IMR-90 (cell line): Measurements from ENCODE around the gene CTDP1. TPM values are rescaled to one million over a fixed set of nuclear protein-coding genes. Genes with fewer than 3 reads are reported as not detected.

Experiments used
- ATAC-seq: fragments of 200-7000 bp; cut with Tn5 transposase; 2 replicates; pipeline ENCODE4 v1.9.1; 2020; ENCODE audit warnings: low read depth, mild to moderate bottlenecking, moderate library complexity
- BruUV-seq: library from RNA; stranded (reverse); fragments of 400-500 nt; replicated peaks from 2 replicates; lab custom pipeline; 2021; lab: Mats Ljungman, UMichigan
- CTCF ChIA-PET: fragments of 300-600 bp; formaldehyde crosslinking; extraction: SDS; loops from one replicate; lab custom pipeline; 2021; ENCODE audit warnings: antibody characterized with exemption; lab: Yijun Ruan, JAX
- POLR2A ChIA-PET: fragments of 300-600 bp; sonication (Branson Sonifier 250); formaldehyde crosslinking; loops from one replicate; lab custom pipeline; 2022; ENCODE audit warnings: antibody characterized with exemption; ENCODE audit not compliant: unreplicated experiment; lab: Charles Lee
- DNase-seq: peaks from one replicate; pipeline ENCODE4 v3.0.0; 2013
- H2AFZ ChIP-seq: replicated peaks from 2 replicates; pipeline ENCODE3; 2013; ENCODE audit warnings: low read length, mild to moderate bottlenecking; ENCODE audit not compliant: poor library complexity
- H2AK5ac ChIP-seq: 2 replicates; pipeline ENCODE4 v1.6.1; 2013; ENCODE audit warnings: low read depth, low read length, inconsistent platforms
- H2AK9ac ChIP-seq: replicated peaks from 2 replicates; pipeline ENCODE3; 2013; ENCODE audit warnings: mild to moderate bottlenecking, low read depth, low read length, moderate library complexity; ENCODE audit not compliant: poor library complexity
- H2BK120ac ChIP-seq: 2 replicates; pipeline ENCODE4 v1.6.1; 2013; ENCODE audit warnings: low read depth, low read length, inconsistent platforms
- H2BK15ac ChIP-seq: 3 replicates; pipeline ENCODE4 v1.6.1; 2013; ENCODE audit warnings: low read depth, low read length, inconsistent platforms
- H2BK20ac ChIP-seq: 2 replicates; pipeline ENCODE4 v1.6.1; 2013; ENCODE audit warnings: low read depth, mild to moderate bottlenecking, inconsistent platforms, low read length, moderate library complexity
- H2BK5ac ChIP-seq: 2 replicates; pipeline ENCODE4 v1.6.1; 2013; ENCODE audit warnings: mild to moderate bottlenecking, low read depth, low read length, inconsistent platforms; ENCODE audit not compliant: poor library complexity, severe bottlenecking
- H3K14ac ChIP-seq: replicated peaks from 2 replicates; pipeline ENCODE4 v1.6.1; 2013; ENCODE audit warnings: low read depth, low read length, inconsistent platforms
- H3K18ac ChIP-seq: 2 replicates; pipeline ENCODE4 v1.6.1; 2013; ENCODE audit warnings: low read depth, low read length, control low read depth
- H3K23ac ChIP-seq: 2 replicates; pipeline ENCODE4 v1.6.1; 2013; ENCODE audit warnings: low read depth, low read length, inconsistent platforms
- H3K27ac ChIP-seq: 2 replicates; pipeline ENCODE4 v1.5.1; 2013; ENCODE audit warnings: mild to moderate bottlenecking, control low read depth, low read length; ENCODE audit not compliant: insufficient read depth
- H3K27me3 ChIP-seq: 2 replicates; pipeline ENCODE4 v1.6.1; 2013; ENCODE audit warnings: low read length; ENCODE audit not compliant: control insufficient read depth, insufficient read depth
- H3K36me3 ChIP-seq: 2 replicates; pipeline ENCODE4 v1.6.1; 2013; ENCODE audit warnings: low read length, mixed read lengths; ENCODE audit not compliant: control insufficient read depth, insufficient read depth
- H3K4ac ChIP-seq: 2 replicates; pipeline ENCODE4 v1.6.1; 2013; ENCODE audit warnings: low read depth, low read length, inconsistent platforms
- H3K4me1 ChIP-seq: 2 replicates; pipeline ENCODE4 v1.6.1; 2013; ENCODE audit warnings: low read length, mixed read lengths; ENCODE audit not compliant: control insufficient read depth, insufficient read depth
- H3K4me2 ChIP-seq: 2 replicates; pipeline ENCODE4 v1.6.1; 2013; ENCODE audit warnings: low read depth, mild to moderate bottlenecking, control low read depth, low read length, moderate library complexity
- H3K4me3 ChIP-seq: 2 replicates; pipeline ENCODE4 v1.5.1; 2013; ENCODE audit warnings: low read depth, mild to moderate bottlenecking, control low read depth, low read length, moderate library complexity; ENCODE audit not compliant: insufficient read depth
- H3K56ac ChIP-seq: 2 replicates; pipeline ENCODE4 v1.6.1; 2013; ENCODE audit warnings: low read length, inconsistent platforms; ENCODE audit not compliant: insufficient read depth; ENCODE audit errors: extremely low read depth
- H3K79me1 ChIP-seq, 2 experiments: 2 replicates each; pipeline ENCODE4 v1.6.1; 2013; ENCODE audit warnings: low read length in 2 of 2, inconsistent platforms in 1 of 2, low read depth in 1 of 2
- H3K9ac ChIP-seq: 2 replicates; pipeline ENCODE4 v1.6.1; 2013; ENCODE audit warnings: low read depth, low read length, control low read depth
- H3K9me1 ChIP-seq: 2 replicates; pipeline ENCODE4 v1.6.1; 2013; ENCODE audit warnings: low read length, inconsistent platforms; ENCODE audit not compliant: insufficient read depth
- H3K9me3 ChIP-seq: 2 replicates; pipeline ENCODE4 v1.6.1; 2013; ENCODE audit warnings: low read length; ENCODE audit not compliant: control insufficient read depth, insufficient read depth
- H4K20me1 ChIP-seq: 2 replicates; pipeline ENCODE4 v1.6.1; 2013; ENCODE audit warnings: low read length, inconsistent platforms; ENCODE audit not compliant: insufficient read depth
- H4K5ac ChIP-seq: 2 replicates; pipeline ENCODE4 v1.6.1; 2013; ENCODE audit warnings: mild to moderate bottlenecking, low read depth, low read length, control low read depth
- H4K8ac ChIP-seq, 2 experiments: 2 replicates each; pipeline ENCODE4 v1.6.1; 2013; ENCODE audit warnings: low read depth in 2 of 2, low read length in 2 of 2, control low read depth in 1 of 2, inconsistent platforms in 1 of 2
- H4K91ac ChIP-seq: 2 replicates; pipeline ENCODE4 v1.6.1; 2013; ENCODE audit warnings: low read depth, low read length, inconsistent platforms; ENCODE audit not compliant: insufficient read depth
- MAFK ChIP-seq: IDR thresholded peaks from 2 replicates; pipeline ENCODE4 v1.6.1; 2012; ENCODE audit warnings: low read depth, low read length, improper control_type of control experiment
- MAZ ChIP-seq: IDR thresholded peaks from 2 replicates; pipeline ENCODE4 v1.6.1; 2012; ENCODE audit warnings: low read depth, mild to moderate bottlenecking, low read length, improper control_type of control experiment, moderate library complexity, borderline replicate concordance
- MXI1 ChIP-seq: IDR thresholded peaks from 2 replicates; pipeline ENCODE4 v1.6.1; 2012; ENCODE audit warnings: low read depth, mild to moderate bottlenecking, low read length, moderate library complexity, borderline replicate concordance
- POLR2A ChIP-seq: IDR thresholded peaks from 2 replicates; pipeline ENCODE4 v1.6.1; 2012; ENCODE audit warnings: mild to moderate bottlenecking, low read depth, low read length
- RAD21 ChIP-seq: IDR thresholded peaks from 2 replicates; pipeline ENCODE4 v1.6.1; 2012; ENCODE audit warnings: low read length, improper control_type of control experiment
- RCOR1 ChIP-seq: IDR thresholded peaks from 2 replicates; pipeline ENCODE4 v1.6.1; 2012; ENCODE audit warnings: mild to moderate bottlenecking, low read length, improper control_type of control experiment; ENCODE audit not compliant: insufficient replicate concordance
- WGBS, 2 experiments: methylation state at CpG; one replicate each; pipeline versions ENCODE4 v1.1.5 to v1.1.7; 2013; ENCODE audit warnings: missing lambda C conversion rate in 2 of 2; ENCODE audit not compliant: insufficient read length in 1 of 2; ENCODE audit errors: extremely low coverage in 2 of 2; 5-methylcytosine and 5-hydroxymethylcytosine counted together
- dilution Hi-C: fragments of 300-500 bp; cut with HindIII; formaldehyde crosslinking; loops from one replicate; pipeline ENCODE4 v1.14.3; 2018; ENCODE audit warnings: low sequenced_read_pairs; ENCODE audit not compliant: unreplicated experiment
- in situ Hi-C: fragments of 300-500 bp; cut with MboI; formaldehyde crosslinking; loops from 3 replicates; pipeline ENCODE4 v1.14.3; 2019; ENCODE audit warnings: low sequenced_read_pairs, inconsistent platforms, mixed read lengths
- intact Hi-C: fragments of 100-400 bp; cut with micrococcal nuclease; formaldehyde crosslinking; loops from 2 replicates; pipeline ENCODE4 v1.10.0; 2022
- polyA plus RNA-seq, 3 experiments: library from polyadenylated mRNA; depleted of rRNA; stranded (reverse); fragments of >200 nt; gene quantifications; 2 replicates each; pipeline ENCODE4 v1.2.3, GENCODE V29; 2012; ENCODE audit warnings: low replicate concordance in 1 of 3
- total RNA-seq: library from RNA; depleted of rRNA; stranded (reverse); fragments of >200 nt; gene quantifications from 2 replicates; pipeline ENCODE4 v1.2.3, GENCODE V29; 2012
- TF ChIP-seq, protein P1 (sequence below): conservative IDR thresholded peaks from 2 replicates; pipeline ENCODE4 v1.5.1; 2012; ENCODE audit warnings: mild to moderate bottlenecking, low read depth, low read length, improper control_type of control experiment
- TF ChIP-seq, protein P2 (sequence below): fragments of 150-350 bp; IDR thresholded peaks from 2 replicates; pipeline ENCODE4 v1.6.1; 2017; ENCODE audit warnings: mild to moderate bottlenecking, antibody characterized with exemption, low read length, low read depth

CTDP1 gene
- total and polyA plus RNA-seq, 2 of the 4 experiments (the other 2 are of a cell fraction): 13.4 to 17.6 TPM

DNA sequence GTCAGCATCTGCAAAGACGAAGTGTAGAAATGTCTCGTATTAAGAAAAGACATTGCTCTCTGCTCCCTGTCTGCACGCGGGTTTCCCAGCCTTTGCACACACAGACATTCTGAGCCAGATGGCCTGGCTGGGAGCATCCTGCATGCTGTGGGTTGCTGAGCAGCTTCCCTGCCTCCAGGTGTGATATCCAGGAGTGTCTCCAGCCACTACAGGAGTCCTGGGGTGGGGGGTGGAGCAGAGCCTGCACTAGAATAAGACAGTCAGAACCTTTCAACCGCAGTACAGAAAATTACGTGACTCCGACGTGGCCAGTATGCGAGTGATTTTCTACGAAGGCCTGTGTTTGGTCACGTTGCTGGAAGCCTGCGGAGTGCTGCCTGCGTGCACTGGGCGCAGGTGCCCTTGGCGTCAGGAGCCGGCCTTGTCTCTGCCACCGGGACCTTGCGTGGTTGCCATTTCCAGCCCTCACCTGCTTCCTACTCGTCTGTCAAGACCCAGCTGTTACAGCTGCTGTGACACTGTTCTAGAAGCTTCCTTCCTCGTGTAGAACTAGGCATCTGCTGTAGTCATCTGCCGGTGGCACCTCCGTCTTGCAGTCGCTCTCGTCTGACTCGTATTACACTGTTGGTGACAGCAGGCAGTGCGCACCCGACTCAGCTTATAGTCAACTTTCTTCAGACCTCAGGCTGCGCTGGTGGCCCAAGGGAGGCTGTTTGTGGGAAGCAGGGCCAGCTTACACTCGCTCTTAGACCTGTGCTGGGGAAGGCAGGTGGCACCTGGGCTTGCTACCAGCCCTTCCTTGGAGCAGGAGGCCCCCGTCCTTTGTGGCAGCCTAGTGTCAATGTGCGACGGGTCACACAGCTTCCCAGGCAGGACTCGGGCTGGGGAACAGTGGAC lies 11.2 kb downstream of the CTDP1 start:
- peaks cover 68% of the 10 kb centered on the region for H4K20me1 ChIP-seq
- in situ Hi-C loops: no loop called here
- H2AK9ac ChIP-seq: no peak overlapping the region
- DNase-seq (no peak), ATAC-seq (no peak)
- no peak overlapping the region for H3K14ac ChIP-seq
- dilution Hi-C loops: no loop called here
- H4K91ac ChIP-seq: no peak overlapping the region
- TF ChIP-seq MXI1 (no peak), POLR2A (no peak), RAD21 (no peak), MAFK (no peak), MAZ (no peak), RCOR1 (no peak)
- TF ChIP-seq, protein P1, sequence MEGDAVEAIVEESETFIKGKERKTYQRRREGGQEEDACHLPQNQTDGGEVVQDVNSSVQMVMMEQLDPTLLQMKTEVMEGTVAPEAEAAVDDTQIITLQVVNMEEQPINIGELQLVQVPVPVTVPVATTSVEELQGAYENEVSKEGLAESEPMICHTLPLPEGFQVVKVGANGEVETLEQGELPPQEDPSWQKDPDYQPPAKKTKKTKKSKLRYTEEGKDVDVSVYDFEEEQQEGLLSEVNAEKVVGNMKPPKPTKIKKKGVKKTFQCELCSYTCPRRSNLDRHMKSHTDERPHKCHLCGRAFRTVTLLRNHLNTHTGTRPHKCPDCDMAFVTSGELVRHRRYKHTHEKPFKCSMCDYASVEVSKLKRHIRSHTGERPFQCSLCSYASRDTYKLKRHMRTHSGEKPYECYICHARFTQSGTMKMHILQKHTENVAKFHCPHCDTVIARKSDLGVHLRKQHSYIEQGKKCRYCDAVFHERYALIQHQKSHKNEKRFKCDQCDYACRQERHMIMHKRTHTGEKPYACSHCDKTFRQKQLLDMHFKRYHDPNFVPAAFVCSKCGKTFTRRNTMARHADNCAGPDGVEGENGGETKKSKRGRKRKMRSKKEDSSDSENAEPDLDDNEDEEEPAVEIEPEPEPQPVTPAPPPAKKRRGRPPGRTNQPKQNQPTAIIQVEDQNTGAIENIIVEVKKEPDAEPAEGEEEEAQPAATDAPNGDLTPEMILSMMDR: no peak
- TF ChIP-seq, protein P2, sequence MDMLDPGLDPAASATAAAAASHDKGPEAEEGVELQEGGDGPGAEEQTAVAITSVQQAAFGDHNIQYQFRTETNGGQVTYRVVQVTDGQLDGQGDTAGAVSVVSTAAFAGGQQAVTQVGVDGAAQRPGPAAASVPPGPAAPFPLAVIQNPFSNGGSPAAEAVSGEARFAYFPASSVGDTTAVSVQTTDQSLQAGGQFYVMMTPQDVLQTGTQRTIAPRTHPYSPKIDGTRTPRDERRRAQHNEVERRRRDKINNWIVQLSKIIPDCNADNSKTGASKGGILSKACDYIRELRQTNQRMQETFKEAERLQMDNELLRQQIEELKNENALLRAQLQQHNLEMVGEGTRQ: no peak
- no peak overlapping the region for H2BK5ac ChIP-seq
- no peak overlapping the region for H4K5ac ChIP-seq
- BruUV-seq: no TSS peak
- no peak overlapping the region for H2BK120ac ChIP-seq
- H2BK20ac ChIP-seq: no peak overlapping the region
- H3K4me1 ChIP-seq: peaks cover 17% of the 10 kb centered on the region
- H3K9ac ChIP-seq: no peak overlapping the region
- H3K23ac ChIP-seq: no peak overlapping the region
- no peak overlapping the region for H2AFZ ChIP-seq
- no peak overlapping the region for H3K4ac ChIP-seq
- WGBS, 2 experiments: 91% methylated on average over 25 of the region's 33 CpGs; no CpG with 5 or more reads in 1 of the 2 experiments
- H3K9me1 ChIP-seq: peaks cover 15% of the 10 kb centered on the region
- no peak overlapping the region for H3K18ac ChIP-seq
- H3K79me1 ChIP-seq: peaks cover 14 to 65% of the 10 kb centered on the region in 2 experiments
- H3K4me2 ChIP-seq: no peak overlapping the region
- H3K27me3 ChIP-seq: no peaks in the 10 kb centered on the region
- H3K56ac ChIP-seq: no peak overlapping the region
- H3K4me3 ChIP-seq: no peak overlapping the region
- no peak overlapping the region for H2AK5ac ChIP-seq
- intact Hi-C loops: loop anchor here (10.0 kb wide), 1 partner anchor 344 kb away; the partner anchor contains the start of gene RBFA
- H3K36me3 ChIP-seq: peaks cover 4% of the 10 kb centered on the region
- no peak overlapping the region for H3K27ac ChIP-seq
- no peaks in the 10 kb centered on the region for H3K9me3 ChIP-seq
- POLR2A ChIA-PET: no interaction called here
- H4K8ac ChIP-seq: no peak overlapping the region
- CTCF ChIA-PET: no interaction called here
- H2BK15ac ChIP-seq: no peak overlapping the region
